Activated T-cell treated with anti-CD3 and anti-CD28 coated beads, Interleukin-2, amount 50 U/mL, for 48 hours (primary cell): ENCODE data around the gene CEP78.
"Not testable (repeated sequence)": the region's sequence is repeated elsewhere in the genome, so short reads cannot be mapped to it uniquely, and the experiment has no call there.

Experiments used
- DNase-seq, 2 experiments: peaks; one replicate each; pipeline ENCODE4 v3.0.0-alpha.2; 2020

The CEP78 gene

DNA sequence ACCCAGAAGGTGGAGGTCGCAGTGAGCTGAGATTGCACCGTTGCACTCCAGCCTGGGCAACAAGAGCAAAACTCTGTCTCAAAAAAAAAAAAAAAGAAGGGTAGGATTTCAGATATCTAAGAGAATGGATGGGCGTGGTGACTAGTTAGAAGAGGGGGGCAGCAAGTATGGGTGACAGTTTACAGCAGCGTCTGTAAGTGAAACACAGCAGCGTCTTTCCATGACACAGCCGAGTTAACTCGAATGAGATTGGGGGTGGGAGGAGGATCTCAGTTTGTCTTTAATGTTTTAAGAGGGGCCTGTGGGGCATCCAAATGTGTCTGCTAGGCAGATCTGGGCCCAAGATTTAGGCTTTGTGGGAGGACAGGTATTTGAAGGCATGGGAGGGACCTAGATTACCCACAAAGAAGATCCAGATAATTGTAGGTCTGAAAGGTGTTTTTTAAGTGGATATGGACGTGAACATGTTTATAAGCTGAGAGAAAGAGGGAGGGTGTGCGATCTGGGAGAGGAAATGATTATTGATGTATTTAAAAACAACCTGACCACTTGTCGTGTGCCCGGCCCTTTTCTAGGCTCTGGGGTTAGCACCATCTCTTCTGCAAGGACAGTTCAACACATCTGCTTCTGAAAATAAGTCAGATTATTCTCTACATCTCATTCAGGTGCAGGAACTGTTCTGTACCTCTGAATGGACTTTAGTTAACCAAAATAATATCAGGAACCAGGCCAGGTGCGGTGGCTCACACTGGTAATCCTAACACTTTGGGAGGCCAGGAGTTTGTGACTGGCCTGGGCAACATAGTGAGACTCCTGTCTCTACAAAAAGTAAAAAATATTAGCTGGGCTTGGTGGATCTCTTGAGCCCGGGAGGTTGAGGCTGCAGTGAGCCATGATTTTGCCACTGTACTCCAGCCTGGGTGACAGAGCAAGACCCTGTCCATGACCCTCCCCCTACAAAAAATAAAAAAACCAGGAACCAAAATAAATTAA lies 2.5 kb downstream of the CEP78 start:
- no peak for DNase-seq

DNA sequence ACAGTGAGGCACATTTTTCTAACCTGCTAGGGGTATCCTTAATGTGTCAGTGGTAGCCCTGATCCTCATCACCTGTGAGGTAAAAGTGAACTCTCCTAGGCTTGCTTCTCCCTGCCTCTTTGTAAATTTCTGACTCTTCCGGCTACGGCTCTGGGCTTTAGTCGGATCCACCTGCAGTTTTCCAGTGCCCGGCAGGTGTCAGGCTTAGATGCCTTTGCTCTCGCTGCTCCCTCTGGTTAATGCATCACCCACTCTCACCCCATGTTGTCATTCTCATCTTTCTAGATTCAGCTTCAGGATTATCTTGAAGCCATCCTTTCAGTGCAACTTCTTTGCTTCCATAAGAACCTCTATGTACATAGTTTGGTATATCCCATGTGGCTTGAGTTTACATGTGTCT lies 3.6 kb downstream of the CEP78 start:
- no peak for DNase-seq

DNA sequence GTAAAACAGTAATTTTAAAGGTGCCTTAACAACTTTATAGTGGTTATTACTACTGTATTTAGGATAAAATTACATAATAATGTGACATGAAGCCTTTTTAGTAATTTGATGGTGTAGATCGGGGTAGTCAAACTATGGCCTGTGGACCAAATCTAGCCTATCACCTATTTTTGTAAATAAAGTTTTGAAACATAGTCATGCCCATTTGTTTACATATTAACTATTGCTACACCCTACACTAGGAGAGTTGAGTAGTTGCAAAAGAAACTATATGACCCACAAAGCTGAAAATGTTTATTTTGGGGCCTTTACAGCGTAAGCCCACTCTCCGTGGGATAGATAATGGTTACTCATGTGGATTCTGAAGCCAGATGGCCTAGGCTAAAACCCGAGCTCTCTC lies 6.2 kb downstream of the CEP78 start:
- no peak for DNase-seq

DNA sequence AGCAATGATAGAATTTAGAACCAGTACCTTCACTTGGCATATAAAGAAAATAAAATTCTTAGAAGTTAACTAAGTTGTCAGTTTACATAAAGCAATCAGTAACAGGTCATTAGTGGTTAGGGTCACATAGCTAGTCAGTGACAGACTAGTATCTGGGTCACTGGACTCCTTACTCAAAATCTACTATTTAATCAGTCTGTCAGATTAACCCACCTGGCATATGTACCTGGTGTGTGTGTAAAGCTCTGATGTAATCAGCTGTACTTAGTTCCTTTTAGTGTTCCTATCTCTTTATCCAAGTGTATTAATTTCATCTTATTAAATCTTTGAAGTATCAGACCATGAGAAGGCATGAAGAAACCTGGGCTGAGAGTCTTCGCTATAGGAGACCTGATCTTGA lies 7.3 kb downstream of the CEP78 start:
- DNase-seq = no peak

DNA sequence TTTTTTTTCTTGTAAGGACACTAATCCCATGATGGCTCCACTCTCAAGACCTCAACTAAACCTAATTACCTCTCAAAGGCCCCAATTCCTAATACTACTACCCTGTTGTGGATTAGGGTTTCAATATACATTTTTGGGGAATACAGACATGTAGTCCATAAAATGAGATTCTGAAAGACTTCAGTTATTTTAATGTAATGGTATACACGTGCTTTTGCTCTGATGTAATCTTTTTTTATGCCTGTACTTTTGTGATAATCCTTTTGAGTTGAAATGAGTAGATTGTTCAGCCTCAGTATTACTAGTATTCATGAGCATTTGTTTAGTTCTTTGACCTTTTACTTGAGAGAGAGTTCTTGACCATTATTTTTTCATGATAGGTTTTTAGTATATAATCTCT lies 9.5 kb downstream of the CEP78 start:
- no peak for DNase-seq

DNA sequence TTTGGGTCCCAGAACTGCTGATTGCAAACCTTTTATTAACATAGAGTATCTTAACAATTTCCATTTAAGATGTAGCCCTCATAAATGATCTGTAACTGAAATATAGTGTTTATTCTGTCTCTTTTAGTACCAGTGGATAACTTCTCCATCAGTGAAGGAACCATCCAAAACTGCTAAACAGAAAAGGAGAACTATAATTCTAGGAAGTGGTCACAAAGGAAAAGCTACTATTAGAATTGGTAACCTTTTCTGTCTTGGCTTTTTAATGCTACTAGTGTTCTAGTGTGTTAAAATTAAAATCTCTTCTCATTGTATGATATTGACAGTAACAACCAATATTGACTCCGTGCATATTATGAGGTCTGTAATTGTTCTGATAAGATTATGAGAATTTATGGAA lies 12.8 kb downstream of the CEP78 start:
- DNase-seq = no peak

DNA sequence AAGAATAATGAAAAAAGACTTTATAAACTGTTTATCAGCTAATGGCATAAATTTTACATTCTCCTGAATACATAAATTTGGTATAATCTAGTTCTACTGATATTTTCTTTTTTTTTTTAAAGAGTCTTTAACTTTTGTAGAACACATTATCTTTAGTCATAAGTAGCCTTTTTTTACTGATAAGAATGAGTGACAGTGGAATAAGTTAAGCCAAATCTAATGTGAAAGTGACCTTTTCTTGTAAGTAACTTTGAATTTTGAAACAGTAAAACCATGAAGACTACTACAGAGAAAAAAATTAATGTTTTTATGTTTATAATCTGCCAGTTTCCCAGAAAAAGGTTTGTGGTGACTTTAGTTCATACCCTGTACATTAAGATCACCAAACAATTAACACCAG lies 13.7 kb downstream of the CEP78 start:
- DNase-seq = no peak

DNA sequence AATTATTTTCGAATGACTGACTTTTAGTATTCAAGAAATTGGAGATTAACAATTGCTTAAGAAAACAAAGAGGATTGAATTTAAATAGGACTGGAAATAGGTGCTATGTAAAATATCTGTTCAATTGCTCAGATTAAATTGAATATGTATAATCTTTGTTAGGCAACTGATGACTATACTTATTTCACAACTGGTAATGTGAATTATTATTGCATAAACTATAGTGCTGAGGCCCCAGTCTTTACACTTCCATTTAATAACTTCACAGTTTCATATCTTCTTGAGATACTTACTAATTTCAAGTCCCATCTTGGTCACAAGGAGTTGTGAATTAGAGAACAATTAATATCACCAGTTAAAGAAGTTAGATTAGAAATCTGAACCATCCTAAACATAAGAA lies 16.7 kb downstream of the CEP78 start:
- no peak for DNase-seq

DNA sequence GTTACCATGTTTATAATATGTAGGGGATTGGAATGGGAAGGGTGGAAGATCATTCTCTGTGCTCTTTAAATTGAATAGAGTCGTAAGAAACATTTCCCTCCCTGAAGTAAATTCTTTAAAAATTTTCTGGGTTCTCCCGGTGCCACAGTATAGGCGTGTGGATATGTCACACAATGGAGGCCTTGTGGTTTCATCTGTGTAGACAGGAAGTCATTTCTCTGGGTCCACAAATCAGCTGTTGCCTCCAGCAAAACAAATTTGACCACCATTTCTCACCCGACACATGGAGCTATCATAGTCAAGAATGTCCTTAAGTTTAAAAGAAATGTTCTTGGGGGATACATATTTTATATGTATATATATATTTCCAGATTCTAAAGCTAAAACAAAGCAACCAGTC lies 17.4 kb downstream of the CEP78 start:
- no peak for DNase-seq

DNA sequence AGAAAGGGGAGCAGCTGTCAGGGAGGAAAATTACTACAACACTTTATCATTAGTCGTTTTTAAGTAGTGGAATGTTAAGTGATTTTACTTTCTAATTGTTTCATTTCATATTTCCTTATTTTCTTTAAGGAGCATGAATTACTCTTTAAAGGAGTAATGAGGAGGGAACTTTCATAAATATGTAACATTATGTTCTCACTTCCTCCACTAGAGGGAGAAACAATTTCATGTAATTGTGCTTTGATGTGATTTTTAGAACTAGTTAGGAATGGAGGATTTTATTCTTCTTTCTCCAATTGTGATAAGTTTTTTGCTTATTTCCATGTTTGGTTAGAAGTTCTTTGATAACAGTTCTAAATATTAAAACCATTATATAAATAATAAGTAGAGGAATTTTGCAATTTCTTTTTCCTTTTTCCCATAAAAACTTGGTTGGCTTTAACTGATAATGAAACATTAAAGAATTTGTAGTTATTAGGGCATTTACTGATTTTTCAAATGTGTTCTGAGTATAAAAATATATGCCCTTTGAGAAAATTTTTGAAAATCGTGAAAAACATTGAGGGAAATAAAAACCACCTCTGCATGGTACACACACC lies 25.6 kb downstream of the CEP78 start:
- DNase-seq = no peak

DNA sequence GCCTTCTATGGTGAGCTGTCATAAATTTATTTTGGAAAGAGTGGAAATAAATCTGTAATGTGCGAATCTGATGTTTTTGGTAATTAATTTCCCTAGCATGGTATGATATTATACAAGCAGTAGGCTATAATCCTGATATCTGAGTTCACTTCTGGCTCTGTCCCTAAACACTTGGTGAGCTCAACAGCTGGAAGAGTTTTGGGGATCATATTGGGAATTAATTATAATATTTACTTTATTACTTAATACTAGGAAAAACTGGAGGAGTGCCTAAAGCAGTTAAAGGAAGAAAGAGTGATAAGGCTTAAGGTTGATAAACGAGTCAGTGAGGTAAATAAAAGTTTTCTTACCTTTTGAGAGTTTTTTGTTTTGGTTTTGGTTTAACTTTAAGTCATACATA lies 26.8 kb downstream of the CEP78 start:
- DNase-seq = no peak

DNA sequence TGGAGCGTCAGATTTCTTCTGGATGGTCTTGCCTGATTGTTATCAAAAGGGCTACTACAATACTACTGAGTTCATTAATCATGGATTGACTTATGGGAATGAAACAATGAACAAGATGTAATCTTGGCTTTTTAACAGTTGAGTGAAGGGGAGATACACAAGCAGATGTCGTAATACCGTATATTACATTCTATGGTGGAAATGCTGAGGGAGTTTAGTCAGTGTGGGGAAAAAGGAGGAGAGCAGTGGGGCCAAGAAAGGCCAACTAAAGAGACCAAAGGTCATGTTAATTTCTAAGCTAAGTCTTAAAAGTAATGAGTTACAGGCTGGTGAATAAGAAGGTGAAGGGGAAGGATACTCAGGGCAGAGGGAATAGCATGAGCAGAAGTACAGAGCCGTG lies 32.0 kb downstream of the CEP78 start:
- no peak for DNase-seq

DNA sequence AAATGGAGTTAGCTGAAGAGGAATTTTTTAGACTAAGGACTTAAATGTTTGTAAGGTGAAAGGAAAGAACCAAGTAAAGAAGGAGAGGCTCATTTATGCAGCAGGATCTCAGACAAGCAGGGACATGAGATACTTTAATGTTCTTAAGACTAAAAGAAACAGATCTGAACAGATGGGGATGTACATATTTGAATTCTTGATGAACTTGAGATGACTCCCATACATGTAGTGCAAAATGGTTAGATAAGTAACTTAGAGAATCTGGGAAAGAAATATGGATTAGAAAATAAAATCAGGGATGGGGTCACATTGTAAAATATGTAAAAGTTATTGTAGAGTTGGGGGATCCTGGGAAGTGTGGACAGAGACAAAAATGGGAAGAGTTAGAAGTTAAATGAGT lies 33.9 kb downstream of the CEP78 start:
- no peak for DNase-seq

DNA sequence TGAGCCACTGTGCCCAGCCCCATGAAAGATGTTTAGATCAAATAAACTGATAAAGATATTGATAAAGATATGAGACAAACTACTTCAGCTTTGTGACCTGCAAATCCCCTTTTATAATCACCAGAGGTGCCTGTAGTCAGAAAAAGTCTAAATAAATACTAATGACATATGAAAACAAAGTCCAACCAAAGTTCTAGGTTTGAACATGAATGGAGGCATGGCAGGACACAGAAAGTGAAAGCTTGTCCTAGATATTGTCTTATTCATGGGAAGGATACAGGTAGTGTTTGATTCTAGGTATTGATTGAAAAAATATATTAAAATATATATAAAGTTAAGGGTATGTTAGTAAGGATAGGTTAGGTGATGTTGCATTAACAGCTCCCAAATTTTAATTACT lies 36.4 kb downstream of the CEP78 start:
- DNase-seq = no peak

DNA sequence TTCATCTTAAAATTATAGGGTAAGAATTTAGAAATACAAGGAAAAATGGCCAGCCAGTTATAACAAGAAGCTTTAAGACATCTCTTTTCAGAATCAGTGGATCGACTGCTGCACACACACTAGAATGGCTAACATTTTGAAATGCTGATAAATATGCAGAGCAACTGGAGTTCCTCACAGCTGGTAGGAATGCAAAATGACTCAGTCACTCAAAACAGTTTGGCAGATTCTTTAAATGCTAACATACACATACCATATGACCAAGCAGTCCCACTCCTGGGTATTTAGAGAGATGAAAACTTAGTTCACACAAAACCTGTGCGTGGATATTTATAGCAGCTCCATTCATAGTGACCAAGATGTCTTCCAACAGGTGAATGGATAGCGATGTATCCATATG lies 37.9 kb downstream of the CEP78 start:
- no peak for DNase-seq

DNA sequence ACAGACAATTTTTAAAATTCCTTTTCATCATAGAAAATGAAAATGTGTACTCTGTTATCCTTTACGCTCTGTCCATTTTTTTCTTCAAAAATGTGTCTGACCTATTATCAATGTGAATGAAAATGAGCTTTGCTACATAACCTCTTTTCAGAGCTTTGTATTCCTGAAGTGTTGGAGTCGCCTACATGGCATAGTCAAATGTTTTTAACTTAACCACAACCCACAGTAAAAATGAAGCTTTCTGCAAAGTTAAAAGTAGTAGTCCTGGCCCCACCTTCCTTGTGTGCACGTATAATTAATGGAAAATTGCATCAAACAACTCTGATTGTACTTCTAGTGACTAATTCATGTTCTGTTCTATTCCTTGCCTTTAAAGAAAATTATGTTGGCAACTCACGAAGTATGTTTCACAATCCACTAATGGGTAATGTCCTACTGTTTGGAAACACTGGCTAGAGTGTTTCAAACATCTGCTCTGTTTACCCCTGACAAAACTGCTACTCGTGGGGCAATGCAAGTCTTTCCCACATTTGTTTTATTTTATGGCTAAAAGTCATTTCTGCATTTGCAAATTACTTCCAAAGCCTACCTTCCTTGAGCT lies 42.4 kb downstream of the CEP78 start:
- DNase-seq = no peak

DNA sequence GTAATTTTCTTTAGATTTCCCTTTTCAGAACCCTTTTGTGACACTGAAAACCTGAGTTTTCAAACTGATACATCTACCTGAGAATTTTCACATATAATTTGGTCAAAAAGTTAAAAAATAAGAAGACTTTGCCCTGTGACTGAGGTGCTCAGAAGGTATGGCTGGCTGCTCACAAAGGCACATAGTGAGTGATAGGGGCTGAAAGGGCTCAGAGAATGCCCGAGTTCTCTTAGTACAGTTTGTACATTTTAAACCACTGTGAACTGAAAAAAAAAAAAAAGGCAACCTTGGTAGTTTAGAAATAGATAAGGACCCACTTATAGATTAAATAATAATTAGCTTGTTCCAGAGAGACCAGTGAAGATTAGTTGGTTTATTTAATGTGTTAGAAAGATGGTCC lies 42.9 kb downstream of the CEP78 start:
- DNase-seq = no peak

DNA sequence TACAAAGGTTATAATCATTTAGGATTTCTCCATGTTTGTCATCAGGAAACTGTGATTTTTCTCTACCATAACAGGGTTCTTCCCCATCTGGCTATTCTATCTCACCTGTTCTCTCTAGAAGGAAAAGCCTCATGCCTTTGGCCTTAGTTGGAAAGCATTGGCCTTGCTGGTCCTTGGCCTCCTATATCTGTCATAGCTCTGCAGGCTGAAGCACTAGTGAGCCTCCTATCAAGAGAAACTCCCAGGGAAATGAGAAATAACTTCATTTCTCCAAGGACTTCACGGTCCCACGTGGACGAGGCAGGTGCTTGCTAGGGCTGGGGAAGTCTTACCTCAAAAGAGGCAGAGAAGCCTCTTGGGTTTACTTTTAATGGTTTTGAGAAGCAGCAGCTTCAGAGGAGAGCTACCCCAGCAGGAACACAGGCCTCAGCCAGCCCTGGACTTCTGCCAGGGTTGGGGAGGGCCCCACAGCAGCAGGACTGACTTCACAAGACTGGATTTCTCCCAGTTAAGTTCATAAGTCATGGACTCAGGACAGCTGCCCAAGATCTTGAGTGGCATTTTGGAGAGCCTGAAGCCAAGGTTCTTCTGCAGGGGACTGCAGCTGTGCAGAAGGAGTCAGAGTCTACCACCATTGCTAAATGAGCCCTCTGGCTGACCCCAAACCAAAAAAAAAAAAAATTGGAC lies 45.2 kb downstream of the CEP78 start:
- DNase-seq = no peak

DNA sequence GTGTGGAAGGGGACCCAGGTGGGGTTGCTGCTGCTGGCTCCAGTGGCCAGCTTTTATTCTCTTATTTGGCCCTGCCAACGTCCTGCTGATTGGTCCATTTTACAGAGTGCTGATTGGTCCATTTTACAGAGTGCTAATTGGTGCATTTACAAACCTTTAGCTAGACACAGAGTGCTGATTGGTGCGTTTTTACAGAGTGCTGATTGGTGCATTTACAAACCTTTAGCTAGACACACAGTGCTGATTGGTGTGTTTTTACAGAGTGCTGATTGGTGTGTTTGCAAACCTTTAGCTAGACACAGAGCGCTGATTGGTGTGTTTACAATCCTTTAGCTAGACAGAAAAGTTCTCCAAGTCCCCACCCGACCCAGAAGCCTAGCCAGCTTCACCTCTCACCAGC lies 48.3 kb downstream of the CEP78 start:
- not testable (repeated sequence) for DNase-seq

DNA sequence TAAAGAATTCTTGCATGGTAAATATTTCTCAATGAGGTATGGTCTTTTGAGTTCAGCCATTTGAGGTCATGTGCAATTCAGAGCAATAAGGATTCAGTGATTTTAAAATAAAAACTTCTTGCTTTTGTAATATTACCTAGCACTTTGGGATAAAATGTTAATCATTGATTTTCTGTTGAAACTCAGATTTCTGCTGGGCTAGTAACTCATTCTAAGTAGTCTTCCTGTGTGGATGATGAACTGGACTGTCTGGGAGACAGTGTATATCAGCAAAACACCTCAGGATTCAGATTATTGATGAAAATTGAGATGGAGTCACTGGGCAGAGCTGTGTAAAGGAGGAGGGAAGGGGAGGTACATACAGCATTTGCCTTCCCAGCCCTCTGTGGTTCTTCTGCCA lies 50.2 kb downstream of the CEP78 start:
- no peak for DNase-seq

DNA sequence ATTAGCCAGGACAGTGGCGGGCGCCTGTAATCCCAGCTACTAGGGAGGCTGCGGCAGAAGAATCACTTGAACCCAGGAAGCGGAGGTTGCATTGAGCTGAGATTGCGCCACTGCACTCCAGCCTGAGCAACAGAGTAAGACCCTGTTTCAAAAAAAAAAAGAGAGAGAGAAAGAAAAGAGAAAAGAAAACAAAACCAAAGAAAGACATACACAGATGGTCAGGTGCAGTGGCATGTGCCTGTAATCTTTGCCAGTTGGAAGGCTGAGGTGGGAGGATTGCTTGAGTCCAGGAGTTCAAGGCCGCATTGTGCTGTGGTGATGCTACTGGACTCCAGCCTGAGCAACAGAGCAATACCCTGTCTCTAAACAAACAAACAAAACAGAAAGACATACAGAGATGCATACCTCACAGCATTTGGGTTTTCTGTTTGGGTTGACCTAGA lies 51.1 kb downstream of the CEP78 start:
- no peak for DNase-seq

DNA sequence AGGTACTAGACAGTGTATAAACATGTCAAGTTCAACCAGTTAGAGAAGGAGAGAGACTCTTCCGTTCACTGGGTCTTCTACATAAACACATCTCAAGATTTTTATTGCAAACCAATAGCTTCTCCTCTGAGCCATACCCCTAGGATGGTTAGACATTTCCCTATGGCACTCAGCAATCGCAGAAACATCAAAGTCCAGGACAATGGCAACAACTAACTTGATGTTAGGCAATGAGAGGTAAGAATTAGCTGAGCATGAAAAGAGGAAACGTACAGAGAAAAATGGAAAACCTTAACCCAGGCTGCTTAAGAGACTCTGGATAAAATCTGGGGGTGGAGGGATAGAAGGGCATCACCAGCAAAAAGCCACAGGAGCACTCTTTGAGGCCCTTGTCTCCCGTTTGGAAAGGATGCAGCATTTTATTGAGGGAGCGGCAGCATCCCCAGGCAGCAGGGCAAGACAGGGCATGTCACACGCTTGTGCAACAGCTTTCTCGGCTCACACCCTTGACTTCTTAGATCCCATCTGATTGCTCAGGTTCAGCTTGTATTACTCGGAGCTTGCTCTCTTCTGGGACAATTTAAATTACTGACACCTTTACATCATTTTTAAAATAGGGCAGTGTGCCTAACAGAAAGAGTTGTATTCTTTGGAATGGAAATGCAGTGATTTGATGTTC lies 52.5 kb downstream of the CEP78 start:
- no peak for DNase-seq

DNA sequence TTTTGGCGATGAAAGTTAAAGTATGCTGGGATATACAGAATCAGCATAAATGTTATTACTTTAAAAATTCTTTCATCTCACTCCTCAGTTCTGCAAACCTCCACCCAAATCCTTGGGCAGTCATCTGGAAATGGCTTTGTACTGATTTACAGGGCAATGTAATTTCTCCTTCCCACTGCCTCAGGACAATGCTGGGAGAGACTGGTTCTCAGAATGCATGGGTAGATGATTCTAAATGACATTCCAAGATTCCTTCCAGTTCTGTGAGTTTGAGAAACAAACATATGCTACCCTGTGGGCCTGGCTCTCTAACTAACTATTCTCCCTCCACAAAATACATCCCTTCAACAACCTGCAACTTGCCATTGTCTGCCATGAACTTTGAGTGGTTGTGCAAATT lies 53.6 kb downstream of the CEP78 start:
- DNase-seq = no peak
